Cardiac fibroblast (primary cell): ENCODE results near the gene IL12RB2.

Experiments used
- DNase-seq, 2 donors: peaks; one replicate each; pipeline versions ENCODE4 v3.0.0 to v3.0.0-alpha.2; 2010; ENCODE audit warnings: low read depth in 2 of 2
- H3K4me3 ChIP-seq, 2 donors: replicated peaks in 1 of 2; 1 replicate in 1 of 2; 2 replicates in 1 of 2; pipeline ENCODE4 v1.5.1; 2011; ENCODE audit warnings: low read depth in 2 of 2, low read length in 2 of 2, mild to moderate bottlenecking in 2 of 2, moderate library complexity in 1 of 2
- TF ChIP-seq, protein P1 (sequence below): IDR thresholded peaks from one replicate; pipeline ENCODE4 v1.5.1; 2011; ENCODE audit warnings: low read depth, mild to moderate bottlenecking, low read length, inconsistent platforms

The IL12RB2 gene

DNA sequence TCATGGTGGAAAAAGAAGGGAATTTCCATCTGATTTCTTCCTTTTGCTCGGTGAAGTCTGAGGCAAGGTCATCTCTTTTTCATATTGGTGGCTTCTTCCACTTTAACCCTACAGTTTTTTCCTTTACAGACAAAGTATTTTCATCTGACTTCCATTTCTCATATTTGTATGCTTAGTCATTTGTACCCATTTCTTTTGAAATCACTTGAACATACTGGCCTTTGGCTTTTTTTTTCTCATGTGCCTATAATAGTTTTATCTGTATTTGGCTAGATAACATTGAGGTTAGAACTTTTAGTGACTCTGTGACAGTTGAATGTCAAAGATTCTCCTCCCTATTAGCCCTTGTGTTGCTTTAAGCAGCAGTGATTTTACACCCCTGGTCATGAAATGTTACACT, 27.7 kb downstream of the IL12RB2 start:
- no peak overlapping the region for H3K4me3 ChIP-seq
- DNase-seq, result peak in 1 of 2 donors; percentile 11
- TF ChIP-seq, protein P1, sequence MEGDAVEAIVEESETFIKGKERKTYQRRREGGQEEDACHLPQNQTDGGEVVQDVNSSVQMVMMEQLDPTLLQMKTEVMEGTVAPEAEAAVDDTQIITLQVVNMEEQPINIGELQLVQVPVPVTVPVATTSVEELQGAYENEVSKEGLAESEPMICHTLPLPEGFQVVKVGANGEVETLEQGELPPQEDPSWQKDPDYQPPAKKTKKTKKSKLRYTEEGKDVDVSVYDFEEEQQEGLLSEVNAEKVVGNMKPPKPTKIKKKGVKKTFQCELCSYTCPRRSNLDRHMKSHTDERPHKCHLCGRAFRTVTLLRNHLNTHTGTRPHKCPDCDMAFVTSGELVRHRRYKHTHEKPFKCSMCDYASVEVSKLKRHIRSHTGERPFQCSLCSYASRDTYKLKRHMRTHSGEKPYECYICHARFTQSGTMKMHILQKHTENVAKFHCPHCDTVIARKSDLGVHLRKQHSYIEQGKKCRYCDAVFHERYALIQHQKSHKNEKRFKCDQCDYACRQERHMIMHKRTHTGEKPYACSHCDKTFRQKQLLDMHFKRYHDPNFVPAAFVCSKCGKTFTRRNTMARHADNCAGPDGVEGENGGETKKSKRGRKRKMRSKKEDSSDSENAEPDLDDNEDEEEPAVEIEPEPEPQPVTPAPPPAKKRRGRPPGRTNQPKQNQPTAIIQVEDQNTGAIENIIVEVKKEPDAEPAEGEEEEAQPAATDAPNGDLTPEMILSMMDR, result no peak

DNA sequence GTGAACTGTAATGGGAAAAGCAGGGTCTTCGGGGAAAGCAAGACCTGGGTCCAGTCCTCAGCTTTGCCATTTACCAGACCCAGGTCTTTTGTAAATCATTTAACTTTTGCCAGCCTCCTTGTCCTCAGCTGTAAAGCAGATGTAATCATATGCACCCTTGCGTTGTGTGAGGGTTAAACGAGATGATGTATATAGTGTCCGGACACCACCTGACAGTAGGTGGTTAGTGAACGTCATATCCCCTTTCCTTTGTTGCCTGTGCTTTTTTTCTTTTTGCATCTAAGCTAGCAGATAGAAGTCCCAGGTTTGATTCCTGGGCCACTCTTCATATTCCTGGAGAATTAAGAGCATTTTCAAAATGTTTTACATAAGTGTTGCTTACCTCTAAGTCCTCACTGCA, 28.5 kb downstream of the IL12RB2 start:
- TF ChIP-seq, protein P1, result no peak
- no peak overlapping the region for H3K4me3 ChIP-seq
- no peak for DNase-seq

DNA sequence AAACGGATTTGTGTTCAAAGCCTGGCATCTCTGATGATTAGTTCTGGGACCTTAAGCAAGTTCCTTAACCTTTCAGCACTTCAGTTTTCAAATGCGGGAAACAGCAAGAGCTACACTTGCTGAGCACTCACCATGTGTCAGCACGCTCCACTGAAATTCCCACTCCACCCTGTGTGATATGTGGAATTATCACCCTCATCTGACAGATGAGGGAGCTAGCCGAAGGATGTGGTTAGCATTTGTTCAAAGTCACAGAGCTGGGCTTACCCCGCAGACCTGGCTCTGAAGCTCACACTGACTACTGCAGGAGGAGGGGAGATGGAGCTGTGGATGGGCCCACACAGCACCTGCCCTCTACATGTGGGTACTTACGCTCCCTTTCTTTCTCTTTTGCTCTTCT, 29.1 kb downstream of the IL12RB2 start:
- TF ChIP-seq, protein P1, result no peak
- no peak overlapping the region for H3K4me3 ChIP-seq
- DNase-seq, result peak in 1 of 2 donors; percentile 12

DNA sequence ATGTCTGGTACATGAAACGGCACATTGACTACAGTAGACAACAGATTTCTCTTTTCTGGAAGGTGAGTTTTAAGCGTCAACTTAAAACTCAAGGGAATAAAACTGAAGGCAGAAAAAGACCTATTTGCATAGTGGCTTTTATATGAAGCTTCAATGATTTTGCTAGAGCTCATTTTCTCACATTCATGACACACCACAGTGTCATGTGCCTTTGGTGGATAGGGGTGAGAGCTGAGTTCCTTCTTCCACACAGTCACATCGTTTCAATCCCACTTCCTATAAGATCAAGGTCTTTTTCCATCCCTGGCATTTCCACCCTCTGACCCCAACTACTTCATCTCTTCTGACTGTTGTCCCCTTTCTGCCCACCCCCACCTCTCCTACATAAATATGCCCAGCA, 31.0 kb downstream of the IL12RB2 start:
- no peak overlapping the region for H3K4me3 ChIP-seq
- TF ChIP-seq, protein P1, result no peak
- DNase-seq, result no peak

DNA sequence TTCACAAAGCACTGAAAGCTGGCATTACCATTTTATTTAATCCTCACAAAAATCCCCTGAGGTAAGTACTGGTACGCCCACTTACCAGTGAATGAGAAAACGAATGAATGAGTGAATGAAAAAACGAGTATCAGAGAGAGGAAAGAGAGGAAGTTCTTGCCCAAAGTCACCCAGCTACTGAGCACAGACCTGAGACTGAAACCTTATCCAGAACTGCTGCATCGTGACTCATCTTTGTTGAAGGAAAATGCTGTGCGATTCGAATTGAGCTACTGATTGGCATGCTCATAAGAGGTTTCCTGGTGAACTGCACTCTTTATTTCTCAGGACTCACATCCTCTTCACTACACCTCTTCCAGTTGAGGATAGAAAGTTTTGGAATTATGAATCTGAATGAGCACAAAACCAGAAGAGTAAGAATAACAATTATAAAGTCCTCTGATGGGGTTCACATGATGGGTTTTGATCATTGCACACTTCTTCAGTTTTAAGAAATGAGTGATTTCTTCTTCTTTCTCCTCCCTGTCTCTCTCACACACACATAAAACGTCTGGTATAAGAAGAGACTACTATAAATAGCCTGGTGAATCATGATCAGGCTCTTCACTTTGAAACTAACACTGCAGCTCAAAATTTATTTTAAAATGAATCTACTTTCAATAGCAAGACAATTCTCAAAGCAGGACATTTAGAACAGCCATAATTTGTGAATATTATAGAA, 32.1 kb downstream of the IL12RB2 start:
- peak; percentile 49 to 67 for DNase-seq
- TF ChIP-seq, protein P1, result no peak
- H3K4me3 ChIP-seq, result no peak overlapping the region

DNA sequence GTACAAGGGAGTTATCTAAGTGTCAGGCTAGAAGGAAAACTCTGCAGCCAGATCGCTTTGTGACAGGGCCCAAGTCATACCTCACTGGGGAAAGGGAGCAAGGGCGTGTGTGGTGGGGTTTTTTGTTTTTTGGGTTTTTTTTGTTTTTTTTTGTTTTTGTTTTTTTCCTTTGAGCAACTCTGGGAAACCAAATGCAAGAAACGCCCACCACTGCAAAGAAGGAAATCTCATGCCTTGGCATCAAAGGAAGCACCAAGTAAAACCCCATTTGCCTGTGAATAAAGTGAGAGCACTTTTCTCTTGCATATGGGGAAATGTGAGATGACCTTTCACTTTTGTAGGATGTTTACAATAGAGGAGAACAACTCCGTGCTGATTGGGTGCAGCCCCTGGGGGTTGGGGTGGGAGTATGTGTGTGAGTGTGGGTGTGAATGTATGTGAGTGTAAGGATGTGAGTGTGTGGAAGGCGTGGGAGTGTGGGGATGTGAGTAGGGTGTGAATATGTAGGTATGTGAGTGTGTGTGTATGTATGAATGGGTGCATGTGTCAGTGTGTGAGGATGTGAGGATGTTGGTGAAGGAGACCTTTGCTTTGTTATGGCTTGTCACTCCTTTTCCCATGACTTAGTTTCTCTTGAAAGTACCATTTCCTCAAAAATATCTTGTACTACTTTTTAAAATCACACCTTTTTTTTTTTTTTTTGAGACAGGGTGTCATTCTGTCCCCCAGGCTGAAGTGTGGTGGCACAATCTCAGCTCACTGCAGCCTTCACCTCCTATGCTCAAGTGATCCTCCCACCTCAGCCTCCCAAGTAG, 34.6 kb downstream of the IL12RB2 start:
- H3K4me3 ChIP-seq, result no peak overlapping the region
- DNase-seq, result no peak
- TF ChIP-seq, protein P1, result no peak
